Measurements from ENCODE around the gene TRPM3.

TRPM3 gene

DNA sequence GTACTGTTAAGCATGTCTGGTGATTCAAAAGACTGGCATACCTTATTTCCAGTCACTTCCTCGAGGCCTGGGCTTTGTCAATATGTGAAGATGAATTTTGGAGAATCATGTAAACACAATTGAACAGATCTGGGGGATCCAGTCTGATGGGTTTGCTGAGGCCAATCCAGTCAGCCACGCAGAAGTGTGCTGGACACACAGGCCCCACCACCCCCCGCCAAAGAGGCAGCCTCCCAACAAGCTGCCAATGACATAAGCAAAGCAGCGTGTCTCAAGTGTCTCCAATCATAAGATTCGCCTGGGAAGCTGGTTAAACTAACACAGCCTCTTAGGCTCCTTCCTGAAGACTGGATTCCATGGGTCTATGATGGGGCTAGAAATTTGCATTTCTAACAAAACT, 514.1 kb downstream of the TRPM3 start:
- POLR2A ChIA-PET = no interaction called here

DNA sequence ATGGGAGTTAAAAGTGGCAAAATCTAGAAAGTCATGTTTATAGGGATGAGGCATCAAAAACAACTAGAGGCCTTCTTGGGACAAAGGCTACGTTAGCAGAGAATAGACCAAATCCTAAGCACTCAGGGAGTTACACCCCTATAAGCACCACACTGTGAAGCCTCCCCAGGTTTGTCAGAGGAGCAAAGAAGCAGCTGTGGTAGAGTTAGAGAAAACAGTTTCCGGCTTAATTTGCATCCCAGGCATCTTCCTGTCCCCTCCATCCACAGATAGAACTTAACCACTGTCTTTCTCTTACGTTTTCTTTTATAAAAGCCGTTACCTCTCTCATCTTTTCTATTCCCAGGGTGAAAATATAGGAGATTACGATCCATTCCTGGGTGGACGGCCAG, 518.4 kb downstream of the TRPM3 start:
- Histone ChIP-seq H3K4me1 (ENCODE audit: control insufficient read depth, insufficient read depth, low read length) (peaks cover 9% of the 10 kb centered on the region), H3K27ac (ENCODE audit: extremely low read depth, low read depth, low read length) (no peak overlapping the region), H3K9me3 (ENCODE audit: control insufficient read depth, insufficient read depth, low read depth, low read length) (no peaks in the 10 kb centered on the region), H3K36me3 (ENCODE audit: control insufficient read depth in 2 of 2, insufficient read depth in 1 of 2, low read length in 2 of 2) (no peaks in the 10 kb centered on the region), H3K4me3 (ENCODE audit: low read depth, low read length) (no peak overlapping the region)
- ChIA-PET CTCF (interaction anchor here (0.6 to 2.4 kb wide), 56 partner anchors 9 to 1438 kb away, joined by 3 to 56 read pairs (median 4); partner anchors contain the start of gene KLF9), POLR2A (interaction anchor here (0.9 to 5.4 kb wide), 8 partner anchors 10 to 347 kb away, joined by 3 to 127 read pairs (median 5); partner anchors contain the start of gene KLF9)
- TF ChIP-seq ZNF426 (tag by site-specific recombination; IDR thresholded peaks at IDR 0.05) = no peak
- no peak for TF ChIP-seq IKZF3 (tag by site-specific recombination; IDR thresholded peaks at IDR 0.05)
- TF ChIP-seq, protein P1, sequence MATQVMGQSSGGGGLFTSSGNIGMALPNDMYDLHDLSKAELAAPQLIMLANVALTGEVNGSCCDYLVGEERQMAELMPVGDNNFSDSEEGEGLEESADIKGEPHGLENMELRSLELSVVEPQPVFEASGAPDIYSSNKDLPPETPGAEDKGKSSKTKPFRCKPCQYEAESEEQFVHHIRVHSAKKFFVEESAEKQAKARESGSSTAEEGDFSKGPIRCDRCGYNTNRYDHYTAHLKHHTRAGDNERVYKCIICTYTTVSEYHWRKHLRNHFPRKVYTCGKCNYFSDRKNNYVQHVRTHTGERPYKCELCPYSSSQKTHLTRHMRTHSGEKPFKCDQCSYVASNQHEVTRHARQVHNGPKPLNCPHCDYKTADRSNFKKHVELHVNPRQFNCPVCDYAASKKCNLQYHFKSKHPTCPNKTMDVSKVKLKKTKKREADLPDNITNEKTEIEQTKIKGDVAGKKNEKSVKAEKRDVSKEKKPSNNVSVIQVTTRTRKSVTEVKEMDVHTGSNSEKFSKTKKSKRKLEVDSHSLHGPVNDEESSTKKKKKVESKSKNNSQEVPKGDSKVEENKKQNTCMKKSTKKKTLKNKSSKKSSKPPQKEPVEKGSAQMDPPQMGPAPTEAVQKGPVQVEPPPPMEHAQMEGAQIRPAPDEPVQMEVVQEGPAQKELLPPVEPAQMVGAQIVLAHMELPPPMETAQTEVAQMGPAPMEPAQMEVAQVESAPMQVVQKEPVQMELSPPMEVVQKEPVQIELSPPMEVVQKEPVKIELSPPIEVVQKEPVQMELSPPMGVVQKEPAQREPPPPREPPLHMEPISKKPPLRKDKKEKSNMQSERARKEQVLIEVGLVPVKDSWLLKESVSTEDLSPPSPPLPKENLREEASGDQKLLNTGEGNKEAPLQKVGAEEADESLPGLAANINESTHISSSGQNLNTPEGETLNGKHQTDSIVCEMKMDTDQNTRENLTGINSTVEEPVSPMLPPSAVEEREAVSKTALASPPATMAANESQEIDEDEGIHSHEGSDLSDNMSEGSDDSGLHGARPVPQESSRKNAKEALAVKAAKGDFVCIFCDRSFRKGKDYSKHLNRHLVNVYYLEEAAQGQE (tag by site-specific recombination; IDR thresholded peaks at IDR 0.05) = no peak
- no peak for TF ChIP-seq GLI2 (tag by site-specific recombination; IDR thresholded peaks at IDR 0.05; ENCODE audit: borderline replicate concordance, low read depth)
- TF ChIP-seq, protein P2, sequence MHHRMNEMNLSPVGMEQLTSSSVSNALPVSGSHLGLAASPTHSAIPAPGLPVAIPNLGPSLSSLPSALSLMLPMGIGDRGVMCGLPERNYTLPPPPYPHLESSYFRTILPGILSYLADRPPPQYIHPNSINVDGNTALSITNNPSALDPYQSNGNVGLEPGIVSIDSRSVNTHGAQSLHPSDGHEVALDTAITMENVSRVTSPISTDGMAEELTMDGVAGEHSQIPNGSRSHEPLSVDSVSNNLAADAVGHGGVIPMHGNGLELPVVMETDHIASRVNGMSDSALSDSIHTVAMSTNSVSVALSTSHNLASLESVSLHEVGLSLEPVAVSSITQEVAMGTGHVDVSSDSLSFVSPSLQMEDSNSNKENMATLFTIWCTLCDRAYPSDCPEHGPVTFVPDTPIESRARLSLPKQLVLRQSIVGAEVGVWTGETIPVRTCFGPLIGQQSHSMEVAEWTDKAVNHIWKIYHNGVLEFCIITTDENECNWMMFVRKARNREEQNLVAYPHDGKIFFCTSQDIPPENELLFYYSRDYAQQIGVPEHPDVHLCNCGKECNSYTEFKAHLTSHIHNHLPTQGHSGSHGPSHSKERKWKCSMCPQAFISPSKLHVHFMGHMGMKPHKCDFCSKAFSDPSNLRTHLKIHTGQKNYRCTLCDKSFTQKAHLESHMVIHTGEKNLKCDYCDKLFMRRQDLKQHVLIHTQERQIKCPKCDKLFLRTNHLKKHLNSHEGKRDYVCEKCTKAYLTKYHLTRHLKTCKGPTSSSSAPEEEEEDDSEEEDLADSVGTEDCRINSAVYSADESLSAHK (tag by site-specific recombination; IDR thresholded peaks at IDR 0.05) = no peak
- TF ChIP-seq, protein P3, sequence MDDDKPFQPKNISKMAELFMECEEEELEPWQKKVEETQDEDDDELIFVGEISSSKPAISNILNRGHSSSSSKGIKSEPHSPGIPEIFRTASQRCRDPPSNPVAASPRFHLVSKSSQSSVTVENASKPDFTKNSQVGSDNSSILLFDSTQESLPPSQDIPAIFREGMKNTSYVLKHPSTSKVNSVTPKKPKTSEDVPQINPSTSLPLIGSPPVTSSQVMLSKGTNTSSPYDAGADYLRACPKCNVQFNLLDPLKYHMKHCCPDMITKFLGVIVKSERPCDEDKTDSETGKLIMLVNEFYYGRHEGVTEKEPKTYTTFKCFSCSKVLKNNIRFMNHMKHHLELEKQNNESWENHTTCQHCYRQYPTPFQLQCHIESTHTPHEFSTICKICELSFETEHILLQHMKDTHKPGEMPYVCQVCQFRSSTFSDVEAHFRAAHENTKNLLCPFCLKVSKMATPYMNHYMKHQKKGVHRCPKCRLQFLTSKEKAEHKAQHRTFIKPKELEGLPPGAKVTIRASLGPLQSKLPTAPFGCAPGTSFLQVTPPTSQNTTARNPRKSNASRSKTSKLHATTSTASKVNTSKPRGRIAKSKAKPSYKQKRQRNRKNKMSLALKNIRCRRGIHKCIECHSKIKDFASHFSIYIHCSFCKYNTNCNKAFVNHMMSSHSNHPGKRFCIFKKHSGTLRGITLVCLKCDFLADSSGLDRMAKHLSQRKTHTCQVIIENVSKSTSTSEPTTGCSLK (tag by site-specific recombination; IDR thresholded peaks at IDR 0.05) = no peak
- no peak for TF ChIP-seq SP7 (tag by site-specific recombination; IDR thresholded peaks at IDR 0.05)
- TF ChIP-seq, protein P4, sequence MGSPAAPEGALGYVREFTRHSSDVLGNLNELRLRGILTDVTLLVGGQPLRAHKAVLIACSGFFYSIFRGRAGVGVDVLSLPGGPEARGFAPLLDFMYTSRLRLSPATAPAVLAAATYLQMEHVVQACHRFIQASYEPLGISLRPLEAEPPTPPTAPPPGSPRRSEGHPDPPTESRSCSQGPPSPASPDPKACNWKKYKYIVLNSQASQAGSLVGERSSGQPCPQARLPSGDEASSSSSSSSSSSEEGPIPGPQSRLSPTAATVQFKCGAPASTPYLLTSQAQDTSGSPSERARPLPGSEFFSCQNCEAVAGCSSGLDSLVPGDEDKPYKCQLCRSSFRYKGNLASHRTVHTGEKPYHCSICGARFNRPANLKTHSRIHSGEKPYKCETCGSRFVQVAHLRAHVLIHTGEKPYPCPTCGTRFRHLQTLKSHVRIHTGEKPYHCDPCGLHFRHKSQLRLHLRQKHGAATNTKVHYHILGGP (tag by site-specific recombination; IDR thresholded peaks at IDR 0.05) = no peak
- no peak for TF ChIP-seq ZNF239 (tag by site-specific recombination; IDR thresholded peaks at IDR 0.05)
- TF ChIP-seq, protein P5, sequence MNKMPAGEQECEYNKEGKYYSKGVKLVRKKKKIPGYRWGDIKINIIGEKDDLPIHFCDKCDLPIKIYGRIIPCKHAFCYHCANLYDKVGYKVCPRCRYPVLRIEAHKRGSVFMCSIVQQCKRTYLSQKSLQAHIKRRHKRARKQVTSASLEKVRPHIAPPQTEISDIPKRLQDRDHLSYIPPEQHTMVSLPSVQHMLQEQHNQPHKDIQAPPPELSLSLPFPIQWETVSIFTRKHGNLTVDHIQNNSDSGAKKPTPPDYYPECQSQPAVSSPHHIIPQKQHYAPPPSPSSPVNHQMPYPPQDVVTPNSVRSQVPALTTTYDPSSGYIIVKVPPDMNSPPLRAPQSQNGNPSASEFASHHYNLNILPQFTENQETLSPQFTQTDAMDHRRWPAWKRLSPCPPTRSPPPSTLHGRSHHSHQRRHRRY (tag by site-specific recombination; IDR thresholded peaks at IDR 0.05) = no peak
- no peak for TF ChIP-seq ZNF211 (tag by site-specific recombination; IDR thresholded peaks at IDR 0.05; ENCODE audit: low read depth)
- TF ChIP-seq ZNF585B (tag by site-specific recombination; IDR thresholded peaks at IDR 0.05) = no peak

More for the DNA sequence above, 514.1 kb downstream of the TRPM3 start:
- TF ChIP-seq GLIS1 (tag by site-specific recombination; IDR thresholded peaks at IDR 0.05) = no peak
- no peak for TF ChIP-seq KLF9 (tag by site-specific recombination; IDR thresholded peaks at IDR 0.05; ENCODE audit: low read depth)
- no peak for TF ChIP-seq ZNF521 (tag by site-specific recombination; IDR thresholded peaks at IDR 0.05)
- TF ChIP-seq ZBTB17 (tag by site-specific recombination; IDR thresholded peaks at IDR 0.05) = no peak
- TF ChIP-seq, protein P6, sequence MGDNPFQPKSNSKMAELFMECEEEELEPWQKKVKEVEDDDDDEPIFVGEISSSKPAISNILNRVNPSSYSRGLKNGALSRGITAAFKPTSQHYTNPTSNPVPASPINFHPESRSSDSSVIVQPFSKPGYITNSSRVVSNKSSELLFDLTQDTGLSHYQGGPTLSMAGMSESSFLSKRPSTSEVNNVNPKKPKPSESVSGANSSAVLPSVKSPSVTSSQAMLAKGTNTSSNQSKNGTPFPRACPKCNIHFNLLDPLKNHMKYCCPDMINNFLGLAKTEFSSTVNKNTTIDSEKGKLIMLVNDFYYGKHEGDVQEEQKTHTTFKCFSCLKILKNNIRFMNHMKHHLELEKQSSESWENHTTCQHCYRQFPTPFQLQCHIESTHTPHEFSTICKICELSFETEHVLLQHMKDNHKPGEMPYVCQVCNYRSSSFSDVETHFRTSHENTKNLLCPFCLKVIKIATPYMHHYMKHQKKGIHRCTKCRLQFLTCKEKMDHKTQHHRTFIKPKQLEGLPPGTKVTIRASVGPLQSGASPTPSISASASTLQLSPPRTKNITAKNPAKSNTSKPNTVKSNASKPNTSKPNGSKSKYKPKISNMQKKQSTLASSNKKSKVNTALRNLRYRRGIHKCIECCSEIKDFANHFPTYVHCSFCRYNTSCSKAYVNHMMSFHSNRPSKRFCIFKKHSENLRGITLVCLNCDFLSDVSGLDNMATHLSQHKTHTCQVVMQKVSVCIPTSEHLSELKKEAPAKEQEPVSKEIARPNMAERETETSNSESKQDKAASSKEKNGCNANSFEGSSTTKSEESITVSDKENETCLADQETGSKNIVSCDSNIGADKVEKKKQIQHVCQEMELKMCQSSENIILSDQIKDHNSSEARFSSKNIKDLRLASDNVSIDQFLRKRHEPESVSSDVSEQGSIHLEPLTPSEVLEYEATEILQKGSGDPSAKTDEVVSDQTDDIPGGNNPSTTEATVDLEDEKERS (tag by site-specific recombination; IDR thresholded peaks at IDR 0.05) = no peak
- TF ChIP-seq ZNF837 (tag by site-specific recombination; IDR thresholded peaks at IDR 0.05) = no peak
- TF ChIP-seq MYNN (tag by site-specific recombination; IDR thresholded peaks at IDR 0.05; ENCODE audit: borderline replicate concordance) = no peak
- TF ChIP-seq ZNF138 (tag by site-specific recombination; IDR thresholded peaks at IDR 0.05; ENCODE audit: borderline replicate concordance) = no peak
- TF ChIP-seq ZNF140 (tag by site-specific recombination; IDR thresholded peaks at IDR 0.05) = no peak
- TF ChIP-seq ZNF423 (tag by site-specific recombination; IDR thresholded peaks at IDR 0.05) = no peak
- no peak for TF ChIP-seq ZEB2 (tag by site-specific recombination; IDR thresholded peaks at IDR 0.05)
- no peak for TF ChIP-seq ZFP3 (tag by site-specific recombination; IDR thresholded peaks at IDR 0.05; ENCODE audit: low read depth)
- TF ChIP-seq ZSCAN23 (tag by site-specific recombination; IDR thresholded peaks at IDR 0.05) = no peak
- TF ChIP-seq YY2 (tag by site-specific recombination; IDR thresholded peaks at IDR 0.05) = no peak
- no peak for TF ChIP-seq ZNF404 (tag by site-specific recombination; IDR thresholded peaks at IDR 0.05)
- no peak for TF ChIP-seq ZNF211 (tag by site-specific recombination; IDR thresholded peaks at IDR 0.05; ENCODE audit: low read depth)
- no peak overlapping the region for H3K27ac ChIP-seq (ENCODE audit: extremely low read depth, low read depth, low read length)
- CTCF ChIA-PET = interaction anchor here (0.7 to 1.1 kb wide), 2 partner anchors 117 to 271 kb away, joined by 3 read pairs; no protein-coding TSS in a partner anchor
- no peaks in the 10 kb centered on the region for H3K9me3 ChIP-seq (ENCODE audit: control insufficient read depth, insufficient read depth, low read depth, low read length)
- H3K36me3 ChIP-seq (ENCODE audit: control insufficient read depth in 2 of 2, insufficient read depth in 1 of 2, low read length in 2 of 2) = no peaks in the 10 kb centered on the region
- H3K4me3 ChIP-seq (ENCODE audit: low read depth, low read length) = no peak overlapping the region
- no peaks in the 10 kb centered on the region; the same call in 1 of the 2 replicates for H3K4me1 ChIP-seq (ENCODE audit: control insufficient read depth, insufficient read depth, low read length)
